22Rv1 (cell line): ENCODE data around the gene WWOX.

Experiments
- ZFX ChIP-seq: fragments of 450-650 bp; IDR thresholded peaks from 2 replicates; pipeline ENCODE4 v1.6.1; 2017; ENCODE audit warnings: antibody characterized with exemption, borderline replicate concordance
- TF ChIP-seq, protein P1 (sequence below): fragments of 450-650 bp; IDR thresholded peaks from 2 replicates; pipeline ENCODE4 v1.5.1; 2017; ENCODE audit warnings: mild to moderate bottlenecking

DNA sequence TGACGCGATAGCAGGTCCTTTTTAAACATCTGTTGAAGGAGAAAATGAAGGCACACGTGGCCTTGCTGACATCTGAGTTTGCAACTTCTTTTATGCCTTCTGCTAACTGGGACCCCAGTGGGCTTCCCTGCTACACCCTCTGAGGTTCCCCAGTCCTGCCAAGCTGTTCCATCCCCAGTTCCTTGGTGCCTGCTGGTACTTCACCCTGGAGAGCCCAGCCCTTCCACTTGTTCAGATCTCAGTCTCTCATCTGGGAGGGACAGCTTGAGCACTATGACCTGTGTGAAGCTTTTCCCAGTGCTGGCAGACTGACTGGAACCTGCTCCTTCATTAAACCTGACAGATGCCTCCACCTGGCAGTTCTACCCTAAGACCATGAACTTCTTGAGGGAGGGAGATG lies 95.5 kb downstream of the WWOX start:
- TF ChIP-seq, protein P1, sequence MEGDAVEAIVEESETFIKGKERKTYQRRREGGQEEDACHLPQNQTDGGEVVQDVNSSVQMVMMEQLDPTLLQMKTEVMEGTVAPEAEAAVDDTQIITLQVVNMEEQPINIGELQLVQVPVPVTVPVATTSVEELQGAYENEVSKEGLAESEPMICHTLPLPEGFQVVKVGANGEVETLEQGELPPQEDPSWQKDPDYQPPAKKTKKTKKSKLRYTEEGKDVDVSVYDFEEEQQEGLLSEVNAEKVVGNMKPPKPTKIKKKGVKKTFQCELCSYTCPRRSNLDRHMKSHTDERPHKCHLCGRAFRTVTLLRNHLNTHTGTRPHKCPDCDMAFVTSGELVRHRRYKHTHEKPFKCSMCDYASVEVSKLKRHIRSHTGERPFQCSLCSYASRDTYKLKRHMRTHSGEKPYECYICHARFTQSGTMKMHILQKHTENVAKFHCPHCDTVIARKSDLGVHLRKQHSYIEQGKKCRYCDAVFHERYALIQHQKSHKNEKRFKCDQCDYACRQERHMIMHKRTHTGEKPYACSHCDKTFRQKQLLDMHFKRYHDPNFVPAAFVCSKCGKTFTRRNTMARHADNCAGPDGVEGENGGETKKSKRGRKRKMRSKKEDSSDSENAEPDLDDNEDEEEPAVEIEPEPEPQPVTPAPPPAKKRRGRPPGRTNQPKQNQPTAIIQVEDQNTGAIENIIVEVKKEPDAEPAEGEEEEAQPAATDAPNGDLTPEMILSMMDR: no peak
- no peak for TF ChIP-seq ZFX
